H9 (cell line): Measurements from ENCODE around the gene TMEM92. TPM values are rescaled to one million over a fixed set of nuclear protein-coding genes. Genes with fewer than 3 reads are reported as not detected.

ENCODE experiments used
- DNase-seq: peaks from one replicate; pipeline ENCODE4 v3.0.0-alpha.2; 2017
- H2AFZ ChIP-seq: one replicate; pipeline ENCODE4 v1.6.1; 2013; ENCODE audit warnings: mild to moderate bottlenecking, low read length, control low read depth, moderate library complexity
- H2AK5ac ChIP-seq: 2 replicates; pipeline ENCODE4 v1.6.1; 2013; ENCODE audit warnings: low read length, control low read depth, mixed read lengths; ENCODE audit not compliant: insufficient read length
- H2BK120ac ChIP-seq: one replicate; pipeline ENCODE4 v1.6.1; 2013; ENCODE audit warnings: low read depth, mild to moderate bottlenecking, low read length, control low read depth, inconsistent platforms; ENCODE audit not compliant: poor library complexity, severe bottlenecking
- H2BK12ac ChIP-seq: 2 replicates; pipeline ENCODE4 v1.6.1; 2013; ENCODE audit warnings: low read length, control low read depth, mixed read lengths, low read depth; ENCODE audit not compliant: insufficient read length
- H2BK15ac ChIP-seq: 2 replicates; pipeline ENCODE4 v1.6.1; 2013; ENCODE audit warnings: low read depth, low read length, control low read depth
- H2BK20ac ChIP-seq: one replicate; pipeline ENCODE4 v1.6.1; 2013; ENCODE audit warnings: low read depth, mild to moderate bottlenecking, low read length, control low read depth, inconsistent platforms; ENCODE audit not compliant: poor library complexity, severe bottlenecking
- H2BK5ac ChIP-seq: 2 replicates; pipeline ENCODE4 v1.6.1; 2013; ENCODE audit warnings: low read length, control low read depth, mixed read lengths; ENCODE audit not compliant: insufficient read length
- H3K14ac ChIP-seq: 2 replicates; pipeline ENCODE4 v1.6.1; 2013; ENCODE audit warnings: low read length, control low read depth; ENCODE audit not compliant: insufficient read depth
- H3K18ac ChIP-seq: 2 replicates; pipeline ENCODE4 v1.6.1; 2013; ENCODE audit warnings: low read depth, mild to moderate bottlenecking, mixed read lengths, low read length, control low read depth; ENCODE audit not compliant: insufficient read length
- H3K23ac ChIP-seq: 2 replicates; pipeline ENCODE4 v1.6.1; 2013; ENCODE audit warnings: low read length, control low read depth, mixed read lengths, low read depth; ENCODE audit not compliant: insufficient read length
- H3K23me2 ChIP-seq: 2 replicates; pipeline ENCODE4 v1.6.1; 2013; ENCODE audit warnings: low read depth, mild to moderate bottlenecking, mixed read lengths, low read length, control low read depth; ENCODE audit not compliant: insufficient read length, poor library complexity, severe bottlenecking
- H3K27ac ChIP-seq: 2 replicates; pipeline ENCODE4 v1.5.1; 2013; ENCODE audit warnings: low read length, control low read depth, mixed read lengths, low read depth; ENCODE audit not compliant: insufficient read length
- H3K27me3 ChIP-seq: 2 replicates; pipeline ENCODE4 v1.6.1; 2013; ENCODE audit warnings: low read length, control low read depth, inconsistent platforms; ENCODE audit not compliant: insufficient read depth
- H3K4ac ChIP-seq: 2 replicates; pipeline ENCODE4 v1.6.1; 2013; ENCODE audit warnings: low read depth, mild to moderate bottlenecking, control low read depth, inconsistent platforms, low read length, moderate library complexity
- H3K4me1 ChIP-seq: 2 replicates; pipeline ENCODE4 v1.6.1; 2013; ENCODE audit warnings: low read length, control low read depth, inconsistent platforms; ENCODE audit not compliant: insufficient read depth
- H3K4me2 ChIP-seq: 2 replicates; pipeline ENCODE4 v1.6.1; 2013; ENCODE audit warnings: low read length, control low read depth, mixed read lengths; ENCODE audit not compliant: insufficient read length, insufficient read depth
- H3K56ac ChIP-seq: 2 replicates; pipeline ENCODE4 v1.6.1; 2013; ENCODE audit warnings: low read depth, mild to moderate bottlenecking, mixed read lengths, low read length, control low read depth; ENCODE audit not compliant: insufficient read length
- H3K79me1 ChIP-seq: 2 replicates; pipeline ENCODE4 v1.6.1; 2013; ENCODE audit warnings: low read depth, mild to moderate bottlenecking, moderate library complexity, low read length, control low read depth, inconsistent platforms; ENCODE audit not compliant: insufficient read depth, poor library complexity, severe bottlenecking
- H3K79me2 ChIP-seq: 2 replicates; pipeline ENCODE4 v1.6.1; 2013; ENCODE audit warnings: low read length, control low read depth, inconsistent platforms; ENCODE audit not compliant: insufficient read depth
- H3K9ac ChIP-seq: 2 replicates; pipeline ENCODE4 v1.6.1; 2013; ENCODE audit warnings: low read length, control low read depth, mixed read lengths; ENCODE audit not compliant: insufficient read length; ENCODE audit errors: extremely low read depth
- H3K9me3 ChIP-seq: one replicate; pipeline ENCODE4 v1.6.1; 2013; ENCODE audit warnings: low read depth, low read length, inconsistent platforms; ENCODE audit not compliant: control insufficient read depth
- H3T11ph ChIP-seq: one replicate; pipeline ENCODE4 v1.6.1; 2013; ENCODE audit warnings: mild to moderate bottlenecking, low read length, control low read depth, inconsistent platforms
- H4K20me1 ChIP-seq: one replicate; pipeline ENCODE4 v1.6.1; 2013; ENCODE audit not compliant: control insufficient read depth, insufficient read length, insufficient read depth
- H4K5ac ChIP-seq: 2 replicates; pipeline ENCODE4 v1.6.1; 2013; ENCODE audit warnings: low read depth, mild to moderate bottlenecking, mixed read lengths, low read length, control low read depth; ENCODE audit not compliant: insufficient read length
- H4K8ac ChIP-seq: replicated peaks from 2 replicates; pipeline ENCODE4 v1.6.1; 2013; ENCODE audit warnings: low read length, control low read depth, mixed read lengths, low read depth; ENCODE audit not compliant: insufficient read length
- H4K91ac ChIP-seq: 2 replicates; pipeline ENCODE4 v1.6.1; 2013; ENCODE audit warnings: low read depth, mild to moderate bottlenecking, moderate library complexity, mixed read lengths, low read length, control low read depth; ENCODE audit not compliant: insufficient read length
- H3K27ac Mint-ChIP-seq, 3 experiments: 2 replicates in 2 of 3; 3 replicates in 1 of 3; pipeline ENCODE4 v1.8.0; 2020 to 2021; ENCODE audit warnings: mixed read lengths in 3 of 3, mild to moderate bottlenecking in 1 of 3, moderate library complexity in 1 of 3
- H3K27me3 Mint-ChIP-seq: 2 replicates; pipeline ENCODE4 v1.8.0; 2021; ENCODE audit warnings: low read depth, mild to moderate bottlenecking, moderate library complexity, mixed read lengths
- H3K36me3 Mint-ChIP-seq, 3 experiments: 2 replicates in 2 of 3; 3 replicates in 1 of 3; pipeline ENCODE4 v1.8.0; 2020 to 2021; ENCODE audit warnings: low read depth in 3 of 3, mixed read lengths in 3 of 3; ENCODE audit not compliant: insufficient read depth in 1 of 3
- H3K4me1 Mint-ChIP-seq, 2 experiments: 2 replicates each; pipeline ENCODE4 v1.8.0; 2020; ENCODE audit warnings: mixed read lengths in 2 of 2
- H3K4me3 Mint-ChIP-seq, 2 experiments: 2 replicates in 1 of 2; 3 replicates in 1 of 2; pipeline ENCODE4 v1.8.0; 2020 to 2021; ENCODE audit warnings: mild to moderate bottlenecking in 2 of 2, mixed read lengths in 2 of 2, moderate library complexity in 1 of 2
- H3K9me3 Mint-ChIP-seq, 2 experiments: 2 replicates in 1 of 2; 3 replicates in 1 of 2; pipeline ENCODE4 v1.8.0; 2020; ENCODE audit warnings: mild to moderate bottlenecking in 2 of 2, mixed read lengths in 2 of 2, moderate library complexity in 1 of 2
- CTCF ChIP-seq: fragments of 200-600 bp; sonication (generic); conservative IDR thresholded peaks from 3 replicates; pipeline ENCODE4 v1.8.0; 2021; ENCODE audit warnings: antibody characterized with exemption, mild to moderate bottlenecking
- WGBS: extraction: QIAGEN DNeasy Blood & Tissue Kit; methylation state at CpG from one replicate; pipeline ENCODE4 v1.1.7; 2013; ENCODE audit warnings: missing lambda C conversion rate, low lambda C conversion rate, mixed read lengths; ENCODE audit not compliant: insufficient read length; ENCODE audit errors: extremely low coverage; 5-methylcytosine and 5-hydroxymethylcytosine counted together
- total RNA-seq: library from RNA; stranded (reverse); gene quantifications from 2 replicates; pipeline ENCODE4 v1.2.1, GENCODE V29; 2021

TMEM92 gene
- total RNA-seq, 1 experiment from 2014 or later = 10.9 TPM

GRCh38 chr17:50257676-50258224 lies 16.5 kb upstream of the TMEM92 start:
- H3T11ph ChIP-seq = no peak overlapping the region
- Mint-ChIP-seq H3K4me3 (no peak overlapping the region), H3K4me1 (peaks cover 3 to 21% of the 10 kb centered on the region in 2 experiments; a peak in 3 of 4 replicates), H3K36me3 (no peaks in the 10 kb centered on the region; a peak in 1 of 7 replicates), H3K27me3 (peaks cover 25% of the 10 kb centered on the region), H3K9me3 (no peaks in the 10 kb centered on the region), H3K27ac (no peak overlapping the region; a peak in 1 of 7 replicates)
- no peak overlapping the region for H2BK20ac ChIP-seq
- H3K4me2 ChIP-seq = no peak overlapping the region
- no peak overlapping the region for H3K18ac ChIP-seq
- H4K5ac ChIP-seq = no peak overlapping the region
- no peak overlapping the region for H3K27ac ChIP-seq
- no peaks in the 10 kb centered on the region for H3K4me1 ChIP-seq
- no peak overlapping the region for H2BK12ac ChIP-seq
- H2BK120ac ChIP-seq = no peak overlapping the region
- no peak overlapping the region for H3K23ac ChIP-seq
- no peak overlapping the region for H2AFZ ChIP-seq
- DNase-seq = peak; percentile 31
- H3K27me3 ChIP-seq = no peaks in the 10 kb centered on the region
- H4K20me1 ChIP-seq = no peaks in the 10 kb centered on the region
- H4K91ac ChIP-seq = no peak overlapping the region
- no peaks in the 10 kb centered on the region for H3K79me1 ChIP-seq
- H3K23me2 ChIP-seq = no peaks in the 10 kb centered on the region
- no peaks in the 10 kb centered on the region for H3K79me2 ChIP-seq
- H3K56ac ChIP-seq = no peak overlapping the region
- no peak overlapping the region for H3K9ac ChIP-seq
- no peak overlapping the region for H2BK5ac ChIP-seq
- no peak for TF ChIP-seq CTCF
- no peak overlapping the region for H2BK15ac ChIP-seq
- H3K4ac ChIP-seq = no peak overlapping the region
- WGBS = no CpG with 5 or more reads among the region's 15 CpGs
- no peak overlapping the region for H4K8ac ChIP-seq
- no peak overlapping the region for H3K14ac ChIP-seq
- no peak overlapping the region for H2AK5ac ChIP-seq
- no peaks in the 10 kb centered on the region for H3K9me3 ChIP-seq
